HEK293 (cell line): ENCODE results near the gene PLS3.

ENCODE experiments used
- FEZF1 ChIP-seq: fragments of 450-650 bp; formaldehyde crosslinking; IDR thresholded peaks from 2 replicates; pipeline ENCODE4 v1.5.1; 2016; ENCODE audit warnings: missing biosample characterization, missing genetic modification characterization
- GFI1B ChIP-seq: fragments of 450-650 bp; formaldehyde crosslinking; IDR thresholded peaks from 2 replicates; pipeline ENCODE4 v1.5.1; 2016; ENCODE audit warnings: missing biosample characterization, missing genetic modification characterization
- HIC1 ChIP-seq: fragments of 450-650 bp; formaldehyde crosslinking; IDR thresholded peaks from 2 replicates; pipeline ENCODE4 v1.5.1; 2016; ENCODE audit warnings: missing biosample characterization, missing genetic modification characterization
- HOXD13 ChIP-seq: sonication (generic); formaldehyde crosslinking; IDR thresholded peaks from 2 replicates; pipeline ENCODE4 v1.8.0; 2022; ENCODE audit warnings: missing genetic modification reagents, borderline replicate concordance
- KLF10 ChIP-seq: fragments of 450-650 bp; IDR thresholded peaks from 2 replicates; pipeline ENCODE4 v1.5.1; 2018; ENCODE audit warnings: missing biosample characterization, mild to moderate bottlenecking, missing genetic modification characterization
- MYNN ChIP-seq: fragments of 450-650 bp; formaldehyde crosslinking; IDR thresholded peaks from 2 replicates; pipeline ENCODE4 v1.5.1; 2016; ENCODE audit warnings: missing biosample characterization, missing genetic modification characterization, borderline replicate concordance
- PRDM1 ChIP-seq: fragments of 450-650 bp; formaldehyde crosslinking; IDR thresholded peaks from 2 replicates; pipeline ENCODE4; 2016; ENCODE audit warnings: missing biosample characterization, missing genetic modification characterization
- PRDM10 ChIP-seq: fragments of 450-650 bp; formaldehyde crosslinking; IDR thresholded peaks from 2 replicates; pipeline ENCODE4 v1.5.1; 2016; ENCODE audit warnings: missing biosample characterization, missing genetic modification characterization
- RBAK ChIP-seq: fragments of 450-650 bp; formaldehyde crosslinking; IDR thresholded peaks from 2 replicates; pipeline ENCODE4 v1.5.1; 2016; ENCODE audit warnings: missing biosample characterization, missing genetic modification characterization
- SALL2 ChIP-seq: fragments of 450-650 bp; formaldehyde crosslinking; IDR thresholded peaks from 2 replicates; pipeline ENCODE4 v1.5.0; 2017; ENCODE audit warnings: missing biosample characterization, mild to moderate bottlenecking, missing genetic modification characterization, borderline replicate concordance
- ZBTB21 ChIP-seq: fragments of 450-650 bp; formaldehyde crosslinking; IDR thresholded peaks from 2 replicates; pipeline ENCODE4 v1.5.1; 2017; ENCODE audit warnings: missing biosample characterization, missing genetic modification characterization
- ZBTB7A ChIP-seq: fragments of 450-650 bp; formaldehyde crosslinking; IDR thresholded peaks from 2 replicates; pipeline ENCODE4 v1.5.1; 2016; ENCODE audit warnings: low read depth, missing biosample characterization, missing genetic modification characterization
- ZNF138 ChIP-seq: fragments of 450-650 bp; formaldehyde crosslinking; IDR thresholded peaks from 2 replicates; pipeline ENCODE4 v1.5.1; 2016; ENCODE audit warnings: missing biosample characterization, missing genetic modification characterization, borderline replicate concordance
- ZNF19 ChIP-seq: fragments of 450-650 bp; formaldehyde crosslinking; IDR thresholded peaks from 2 replicates; pipeline ENCODE4; 2016; ENCODE audit warnings: missing biosample characterization, missing genetic modification characterization, low read depth
- ZNF202 ChIP-seq: fragments of 450-650 bp; formaldehyde crosslinking; IDR thresholded peaks from 2 replicates; pipeline ENCODE4 v1.5.1; 2016; ENCODE audit warnings: missing biosample characterization, missing genetic modification characterization, borderline replicate concordance
- ZNF292 ChIP-seq: fragments of 450-650 bp; formaldehyde crosslinking; IDR thresholded peaks from 2 replicates; pipeline ENCODE4 v1.5.1; 2016; ENCODE audit warnings: low read depth, missing biosample characterization, missing genetic modification characterization, borderline replicate concordance
- ZNF423 ChIP-seq: fragments of 450-650 bp; formaldehyde crosslinking; IDR thresholded peaks from 2 replicates; pipeline ENCODE4 v1.5.1; 2016; ENCODE audit warnings: missing biosample characterization, missing genetic modification characterization
- ZNF473 ChIP-seq: fragments of 450-650 bp; formaldehyde crosslinking; IDR thresholded peaks from 2 replicates; pipeline ENCODE4 v1.5.1; 2017; ENCODE audit warnings: missing biosample characterization, missing genetic modification characterization
- ZNF548 ChIP-seq: fragments of 450-650 bp; formaldehyde crosslinking; IDR thresholded peaks from 2 replicates; pipeline ENCODE4 v1.5.1; 2016; ENCODE audit warnings: missing biosample characterization, missing genetic modification characterization
- ZNF560 ChIP-seq: fragments of 450-650 bp; formaldehyde crosslinking; IDR thresholded peaks from 2 replicates; pipeline ENCODE4 v1.5.1; 2017; ENCODE audit warnings: missing biosample characterization, missing genetic modification characterization, borderline replicate concordance
- ZNF561 ChIP-seq: fragments of 450-650 bp; IDR thresholded peaks from 2 replicates; pipeline ENCODE4 v1.5.1; 2018; ENCODE audit warnings: missing biosample characterization, missing genetic modification characterization, borderline replicate concordance
- ZNF626 ChIP-seq: fragments of 450-650 bp; sonication (Bioruptor Pico); formaldehyde crosslinking; IDR thresholded peaks from 2 replicates; pipeline ENCODE4 v1.5.1; 2018; ENCODE audit warnings: missing biosample characterization, missing genetic modification characterization, inconsistent platforms
- ZNF629 ChIP-seq: fragments of 450-650 bp; formaldehyde crosslinking; IDR thresholded peaks from 2 replicates; pipeline ENCODE4 v1.5.1; 2017; ENCODE audit warnings: missing biosample characterization, missing genetic modification characterization
- ZNF654 ChIP-seq: fragments of 450-650 bp; formaldehyde crosslinking; IDR thresholded peaks from 2 replicates; pipeline ENCODE4 v1.5.1; 2016; ENCODE audit warnings: low read depth, missing biosample characterization, missing genetic modification characterization
- ZNF660 ChIP-seq: fragments of 450-650 bp; IDR thresholded peaks from 2 replicates; pipeline ENCODE4 v1.5.1; 2018; ENCODE audit warnings: missing biosample characterization, mild to moderate bottlenecking, missing genetic modification characterization
- ZNF677 ChIP-seq: fragments of 450-650 bp; IDR thresholded peaks from 2 replicates; pipeline ENCODE4 v1.5.0; 2018; ENCODE audit warnings: missing biosample characterization, mild to moderate bottlenecking, missing genetic modification characterization, moderate library complexity
- ZXDB ChIP-seq: fragments of 450-650 bp; formaldehyde crosslinking; IDR thresholded peaks from 2 replicates; pipeline ENCODE4 v1.5.1; 2016; ENCODE audit warnings: missing biosample characterization, missing genetic modification characterization
- TF ChIP-seq, protein P1 (sequence below): fragments of 450-650 bp; formaldehyde crosslinking; IDR thresholded peaks from 2 replicates; pipeline ENCODE4 v1.5.1; 2017; ENCODE audit warnings: missing biosample characterization, missing genetic modification characterization
- TF ChIP-seq, protein P2 (sequence below): fragments of 450-650 bp; formaldehyde crosslinking; IDR thresholded peaks from 2 replicates; pipeline ENCODE4 v1.5.1; 2016; ENCODE audit warnings: missing biosample characterization, missing genetic modification characterization
- TF ChIP-seq, protein P3 (sequence below): fragments of 450-650 bp; formaldehyde crosslinking; IDR thresholded peaks from 2 replicates; pipeline ENCODE4 v1.5.1; 2017; ENCODE audit warnings: missing biosample characterization, missing genetic modification characterization

The PLS3 gene

GRCh38 chrX:115690511-115691216 is 129.7 kb downstream of the PLS3 start (continued):
- no peak for TF ChIP-seq ZNF548 (tag by site-specific recombination)
- TF ChIP-seq, protein P1, sequence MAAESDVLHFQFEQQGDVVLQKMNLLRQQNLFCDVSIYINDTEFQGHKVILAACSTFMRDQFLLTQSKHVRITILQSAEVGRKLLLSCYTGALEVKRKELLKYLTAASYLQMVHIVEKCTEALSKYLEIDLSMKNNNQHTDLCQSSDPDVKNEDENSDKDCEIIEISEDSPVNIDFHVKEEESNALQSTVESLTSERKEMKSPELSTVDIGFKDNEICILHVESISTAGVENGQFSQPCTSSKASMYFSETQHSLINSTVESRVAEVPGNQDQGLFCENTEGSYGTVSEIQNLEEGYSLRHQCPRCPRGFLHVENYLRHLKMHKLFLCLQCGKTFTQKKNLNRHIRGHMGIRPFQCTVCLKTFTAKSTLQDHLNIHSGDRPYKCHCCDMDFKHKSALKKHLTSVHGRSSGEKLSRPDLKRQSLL, result no peak
- TF ChIP-seq PRDM10 (tag by site-specific recombination), result peak; percentile 97
- peak; percentile 71 for TF ChIP-seq ZNF629 (tag by site-specific recombination)
- no peak for TF ChIP-seq ZNF138 (tag by site-specific recombination)
- TF ChIP-seq HOXD13 (CRISPR knock-in tag), result no peak
- no peak for TF ChIP-seq ZBTB7A
- no peak for TF ChIP-seq ZNF561
- no peak for TF ChIP-seq KLF10 (tag by site-specific recombination)
- no peak for TF ChIP-seq ZNF626 (tag by site-specific recombination)
- no peak for TF ChIP-seq ZNF660 (tag by site-specific recombination)
- no peak for TF ChIP-seq GFI1B (tag by site-specific recombination)
- TF ChIP-seq ZNF202, result no peak
- TF ChIP-seq SALL2 (tag by site-specific recombination), result no peak
- no peak for TF ChIP-seq ZNF292 (tag by site-specific recombination)
- no peak for TF ChIP-seq ZXDB (tag by site-specific recombination)
- TF ChIP-seq ZNF677 (tag by site-specific recombination), result no peak
- TF ChIP-seq ZNF19 (tag by site-specific recombination), result no peak
- TF ChIP-seq PRDM1 (tag by site-specific recombination), result 0 out of 2 replicates have a peak, but pooled peaks have one; percentile 10
- no peak for TF ChIP-seq ZNF560 (tag by site-specific recombination)
- TF ChIP-seq, protein P2, sequence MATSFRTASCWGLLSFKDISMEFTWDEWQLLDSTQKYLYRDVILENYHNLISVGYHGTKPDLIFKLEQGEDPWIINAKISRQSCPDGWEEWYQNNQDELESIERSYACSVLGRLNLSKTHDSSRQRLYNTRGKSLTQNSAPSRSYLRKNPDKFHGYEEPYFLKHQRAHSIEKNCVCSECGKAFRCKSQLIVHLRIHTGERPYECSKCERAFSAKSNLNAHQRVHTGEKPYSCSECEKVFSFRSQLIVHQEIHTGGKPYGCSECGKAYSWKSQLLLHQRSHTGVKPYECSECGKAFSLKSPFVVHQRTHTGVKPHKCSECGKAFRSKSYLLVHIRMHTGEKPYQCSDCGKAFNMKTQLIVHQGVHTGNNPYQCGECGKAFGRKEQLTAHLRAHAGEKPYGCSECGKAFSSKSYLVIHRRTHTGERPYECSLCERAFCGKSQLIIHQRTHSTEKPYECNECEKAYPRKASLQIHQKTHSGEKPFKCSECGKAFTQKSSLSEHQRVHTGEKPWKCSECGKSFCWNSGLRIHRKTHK, result no peak
- TF ChIP-seq ZBTB21 (tag by site-specific recombination), result no peak
- TF ChIP-seq HIC1 (tag by site-specific recombination), result no peak
- no peak for TF ChIP-seq MYNN (tag by site-specific recombination)
- TF ChIP-seq ZNF654 (tag by site-specific recombination), result peak; percentile 99
- no peak for TF ChIP-seq ZNF473 (tag by site-specific recombination)
- TF ChIP-seq, protein P3, sequence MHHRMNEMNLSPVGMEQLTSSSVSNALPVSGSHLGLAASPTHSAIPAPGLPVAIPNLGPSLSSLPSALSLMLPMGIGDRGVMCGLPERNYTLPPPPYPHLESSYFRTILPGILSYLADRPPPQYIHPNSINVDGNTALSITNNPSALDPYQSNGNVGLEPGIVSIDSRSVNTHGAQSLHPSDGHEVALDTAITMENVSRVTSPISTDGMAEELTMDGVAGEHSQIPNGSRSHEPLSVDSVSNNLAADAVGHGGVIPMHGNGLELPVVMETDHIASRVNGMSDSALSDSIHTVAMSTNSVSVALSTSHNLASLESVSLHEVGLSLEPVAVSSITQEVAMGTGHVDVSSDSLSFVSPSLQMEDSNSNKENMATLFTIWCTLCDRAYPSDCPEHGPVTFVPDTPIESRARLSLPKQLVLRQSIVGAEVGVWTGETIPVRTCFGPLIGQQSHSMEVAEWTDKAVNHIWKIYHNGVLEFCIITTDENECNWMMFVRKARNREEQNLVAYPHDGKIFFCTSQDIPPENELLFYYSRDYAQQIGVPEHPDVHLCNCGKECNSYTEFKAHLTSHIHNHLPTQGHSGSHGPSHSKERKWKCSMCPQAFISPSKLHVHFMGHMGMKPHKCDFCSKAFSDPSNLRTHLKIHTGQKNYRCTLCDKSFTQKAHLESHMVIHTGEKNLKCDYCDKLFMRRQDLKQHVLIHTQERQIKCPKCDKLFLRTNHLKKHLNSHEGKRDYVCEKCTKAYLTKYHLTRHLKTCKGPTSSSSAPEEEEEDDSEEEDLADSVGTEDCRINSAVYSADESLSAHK, result no peak
- TF ChIP-seq RBAK, result no peak
- no peak for TF ChIP-seq ZNF423 (tag by site-specific recombination)
- no peak for TF ChIP-seq FEZF1
